Measurements from ENCODE around the gene GPSM1.

DNA sequence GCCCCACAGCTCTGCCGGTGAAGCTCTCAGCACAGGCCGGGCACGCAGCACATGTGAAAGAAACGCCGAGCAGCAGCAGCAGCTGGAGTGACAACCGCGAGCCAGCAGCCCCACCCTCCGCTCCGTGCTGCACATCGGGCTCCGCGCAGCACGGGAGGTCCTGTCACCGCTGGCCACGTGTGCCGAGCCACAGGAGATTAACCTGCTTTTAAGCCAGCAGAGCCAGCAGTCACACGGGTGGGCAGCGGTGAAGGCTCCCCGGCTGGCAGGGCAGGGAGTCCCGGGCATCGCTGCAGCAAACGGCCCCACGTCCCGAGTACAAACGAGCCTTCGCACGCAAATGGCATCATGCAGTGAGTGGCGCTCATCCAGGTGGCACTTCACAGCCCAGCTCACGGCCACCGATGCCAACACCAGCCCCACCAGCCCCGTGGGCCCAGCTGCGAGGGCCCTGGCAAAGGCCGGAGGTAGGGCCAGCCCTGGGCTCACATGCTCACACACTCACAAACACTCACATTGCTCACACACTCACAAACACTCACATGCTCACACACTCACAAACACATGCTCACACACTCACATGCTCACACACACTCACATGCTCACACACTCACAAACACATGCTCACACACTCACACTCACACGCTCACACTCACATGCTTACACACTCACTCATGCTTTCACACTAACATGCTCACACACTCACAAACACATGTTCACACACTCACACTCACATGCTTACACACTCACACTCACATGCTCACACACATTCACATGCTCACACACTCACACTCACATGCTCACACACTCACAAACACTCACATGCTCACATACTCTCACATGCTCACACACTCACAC, 34.5 kb upstream of the GPSM1 start:
- TF ChIP-seq POLR2A (IDR thresholded peaks at IDR 0.05) (no peak), CTCF (IDR thresholded peaks at IDR 0.05 in 4 of 5, conservative IDR thresholded peaks at IDR 0.05 in 1 of 5) (no peak)
